ENCODE measurements around the gene DSTN. TPM values are rescaled to one million over a fixed set of nuclear protein-coding genes. Genes with fewer than 3 reads are reported as not detected.

DSTN gene
- total RNA-seq, 1 experiment from 2014 or later, result 202 TPM

- TF ChIP-seq, protein P1, sequence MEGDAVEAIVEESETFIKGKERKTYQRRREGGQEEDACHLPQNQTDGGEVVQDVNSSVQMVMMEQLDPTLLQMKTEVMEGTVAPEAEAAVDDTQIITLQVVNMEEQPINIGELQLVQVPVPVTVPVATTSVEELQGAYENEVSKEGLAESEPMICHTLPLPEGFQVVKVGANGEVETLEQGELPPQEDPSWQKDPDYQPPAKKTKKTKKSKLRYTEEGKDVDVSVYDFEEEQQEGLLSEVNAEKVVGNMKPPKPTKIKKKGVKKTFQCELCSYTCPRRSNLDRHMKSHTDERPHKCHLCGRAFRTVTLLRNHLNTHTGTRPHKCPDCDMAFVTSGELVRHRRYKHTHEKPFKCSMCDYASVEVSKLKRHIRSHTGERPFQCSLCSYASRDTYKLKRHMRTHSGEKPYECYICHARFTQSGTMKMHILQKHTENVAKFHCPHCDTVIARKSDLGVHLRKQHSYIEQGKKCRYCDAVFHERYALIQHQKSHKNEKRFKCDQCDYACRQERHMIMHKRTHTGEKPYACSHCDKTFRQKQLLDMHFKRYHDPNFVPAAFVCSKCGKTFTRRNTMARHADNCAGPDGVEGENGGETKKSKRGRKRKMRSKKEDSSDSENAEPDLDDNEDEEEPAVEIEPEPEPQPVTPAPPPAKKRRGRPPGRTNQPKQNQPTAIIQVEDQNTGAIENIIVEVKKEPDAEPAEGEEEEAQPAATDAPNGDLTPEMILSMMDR (IDR thresholded peaks at IDR 0.05 in 2 of 3, conservative IDR thresholded peaks at IDR 0.05 in 1 of 3; ENCODE audit: borderline replicate concordance in 1 of 3, insufficient read depth in 1 of 3, low read depth in 2 of 3, low read length in 2 of 3), result no peak
- TF ChIP-seq SIN3A (IDR thresholded peaks at IDR 0.05; ENCODE audit: low read depth) (no peak), POLR2A (IDR thresholded peaks at IDR 0.05; ENCODE audit: borderline replicate concordance, extremely low read depth, insufficient read depth, insufficient read length) (no peak)
Measured at GRCh38 chr20:17644451-17644850, 74.6 kb downstream of the DSTN start (continued).

- H3K9me3 ChIP-seq (ENCODE audit: control insufficient read depth in 1 of 2, insufficient read depth in 1 of 2, low read depth in 1 of 2, low read length in 2 of 2), result no peaks in the 10 kb centered on the region
- DNase-seq (ENCODE audit: low read depth, low spot score) (no peak), ATAC-seq (no peak)
- intact Hi-C loops (cut with micrococcal nuclease), result no loop called here
- H3K9me2 ChIP-seq (ENCODE audit: insufficient read depth), result no peaks in the 10 kb centered on the region
- H3K9ac ChIP-seq (ENCODE audit: low read length), result no peak overlapping the region
- no peaks in the 10 kb centered on the region for H3K4me1 ChIP-seq (ENCODE audit: control insufficient read depth in 1 of 2, insufficient read depth in 2 of 2, low read length in 2 of 2)
- RAD21 ChIA-PET (ENCODE audit: low non-redundant PET in 1 of 2, low total read pairs in 2 of 2, uncharacterized antibody in 2 of 2, unreplicated experiment in 2 of 2), result no interaction called here
- BruUV-seq (replicated peaks), result no TSS peak
- CTCF ChIA-PET, result interaction anchor here (1.1 kb wide), 1 partner anchor 10 kb away, joined by 3 read pairs; no protein-coding TSS in a partner anchor
- no peak overlapping the region for H3K27ac ChIP-seq (ENCODE audit: low read depth, low read length)
- peaks cover 65% of the 10 kb centered on the region for H3K79me2 ChIP-seq (ENCODE audit: insufficient read depth, low read length)
- TF ChIP-seq RAD21 (IDR thresholded peaks at IDR 0.05; ENCODE audit: low read depth), result no peak
- TF ChIP-seq ZFX (IDR thresholded peaks at IDR 0.05), result no peak
- TF ChIP-seq POLR2AphosphoS5 (IDR thresholded peaks at IDR 0.05; ENCODE audit: low read depth, low read length), result no peak
- no peak overlapping the region for H3K4me2 ChIP-seq (ENCODE audit: low read length)
- H3K36me3 ChIP-seq (ENCODE audit: control insufficient read depth in 1 of 2, insufficient read depth in 2 of 2, low read length in 2 of 2), result peaks cover 0 to 8% of the 10 kb centered on the region in 2 experiments; a peak in 2 of 4 replicates
- no peak overlapping the region for H3K4me3 ChIP-seq (replicated peaks in 1 of 2; ENCODE audit: low read depth in 1 of 2, low read length in 2 of 2)
- no peaks in the 10 kb centered on the region for H4K20me1 ChIP-seq (ENCODE audit: insufficient read depth)
- H2AFZ ChIP-seq (ENCODE audit: low read depth, low read length, poor library complexity, severe bottlenecking), result no peak overlapping the region
- POLR2A ChIA-PET, result no interaction called here
- no peaks in the 10 kb centered on the region for H3K27me3 ChIP-seq (ENCODE audit: insufficient read depth, low read length)
Measured at GRCh38 chr20:17645010-17645409, 75.1 kb downstream of the DSTN start.
